Transverse colon (tissue), 4 donors: ENCODE measurements around the gene SSBP4. TPM values are rescaled to one million over a fixed set of nuclear protein-coding genes. Genes with fewer than 3 reads are reported as not detected.

Experiments
- DNase-seq: peaks from one replicate; pipeline ENCODE4 v3.0.0-alpha.2; 2019
- H3K27ac ChIP-seq, 4 donors: fragments of 200-600 bp; sonication (generic); 2 replicates each; pipeline ENCODE4 v1.5.1; 2016 to 2018; ENCODE audit warnings: inconsistent platforms in 4 of 4
- H3K27me3 ChIP-seq: fragments of 200-600 bp; sonication (generic); 2 replicates; pipeline ENCODE4 v1.5.1; 2017; ENCODE audit warnings: inconsistent platforms
- H3K36me3 ChIP-seq, 4 donors: fragments of 200-600 bp; sonication (generic); 2 replicates each; pipeline ENCODE4 v1.5.1; 2017 to 2019; ENCODE audit warnings: inconsistent platforms in 4 of 4
- H3K4me1 ChIP-seq, 4 donors: fragments of 200-600 bp; sonication (generic); 2 replicates each; pipeline ENCODE4 v1.5.1; 2017 to 2020; ENCODE audit warnings: inconsistent platforms in 4 of 4
- H3K4me3 ChIP-seq, 4 donors: fragments of 200-600 bp; sonication (generic); 1 replicate in 1 of 4; 2 replicates in 3 of 4; pipeline versions ENCODE4 v1.5.1 to v1.6.1; 2017 to 2019; ENCODE audit warnings: inconsistent platforms in 4 of 4
- H3K9me3 ChIP-seq, 2 donors: fragments of 200-600 bp; sonication (generic); 2 replicates each; pipeline ENCODE4 v1.5.1; 2017 to 2019; ENCODE audit warnings: inconsistent platforms in 2 of 2
- EP300 ChIP-seq: sonication (generic); formaldehyde crosslinking; IDR thresholded peaks from one replicate; pipeline ENCODE4 v1.6.1; 2017; ENCODE audit warnings: antibody characterized with exemption, low read depth
- POLR2A ChIP-seq: fragments of 450-650 bp; IDR thresholded peaks from one replicate; pipeline ENCODE4 v1.6.1; 2016; ENCODE audit warnings: antibody characterized with exemption, mild to moderate bottlenecking, moderate library complexity
- POLR2AphosphoS5 ChIP-seq, 3 donors: sonication (generic); formaldehyde crosslinking; IDR thresholded peaks; one replicate each; pipeline ENCODE4 v1.6.1; 2016; ENCODE audit warnings: antibody characterized with exemption in 3 of 3
- WGBS, 2 donors: methylation state at CpG; one replicate each; pipeline ENCODE4 v1.1.5; 2018; ENCODE audit warnings: low coverage in 1 of 2; 5-methylcytosine and 5-hydroxymethylcytosine counted together
- in situ Hi-C, 4 donors: fragments of 200-750 bp; cut with MboI; loops; one replicate each; pipeline versions ENCODE4 v1.15.0 to v1.15.1; 2017; ENCODE audit warnings: low sequenced_read_pairs in 3 of 4, low pct_ligation_motif_present in 1 of 4, low pct_unique_long_range_greater_than_20kb in 1 of 4
- intact Hi-C: fragments of 100-400 bp; cut with DNase I; formaldehyde crosslinking; loops from one replicate; pipeline ENCODE4 v1.15.1; 2023; ENCODE audit warnings: low total_unique reads
- small RNA-seq, 4 donors: library from RNA; depleted of rRNA; stranded (forward); fragments of <200 nt; gene quantifications; one replicate each; pipeline ENCODE3, GENCODE V24; 2016
- total RNA-seq, 4 donors: library from RNA; depleted of rRNA; stranded (reverse); fragments of >200 nt; gene quantifications; one replicate each; pipeline ENCODE4 v1.1.0, GENCODE V29; 2016

The SSBP4 gene
- total RNA-seq, 4 donors from 2014 or later = 9.4 to 40.4 (median 32.2) TPM

- 75 to 100% methylated on average over 1 to 12 of the region's 12 CpGs for WGBS, 2 donors
- Histone ChIP-seq H3K4me3 (no peak overlapping the region), H3K36me3 (no peaks in the 10 kb centered on the region), H3K27me3 (no peaks in the 10 kb centered on the region), H3K9me3 (no peaks in the 10 kb centered on the region), H3K4me1 (peaks cover 46 to 82% (median 69%) of the 10 kb centered on the region in 4 donors), H3K27ac (peak overlapping the region in 1 of 4 donors; percentile 8)
- in situ Hi-C loops = no loop called here
- TF ChIP-seq POLR2A (no peak), EP300 (no peak), POLR2AphosphoS5 (IDR thresholded peaks at IDR 0.05) (no peak)
- intact Hi-C loops = loop anchor here (5.0 kb wide), 1 partner anchor 34 kb away; no protein-coding TSS in a partner anchor
- no peak for DNase-seq
These were observed 64.1 kb downstream of the SSBP4 start for GRCh38 chr19:18483119-18483890.

Small RNA genes lying within 50 kb of the gene (small RNA-seq; reads per million reads assigned to genes)
- 0 reads per million in 4 donors for gene MIR3189

Other genes with a start within 250 kb of the SSBP4 start
- 10 to 100 TPM in 3 of 4 donors, 1 to 10 TPM in 1; 10.0 to 50.8 (median 32.8) TPM for gene IFI30, start 245.6 kb upstream of the SSBP4 start, total RNA-seq
- 10 to 100 TPM in 3 of 4 donors, 1 to 10 TPM in 1; 1.6 to 22.3 (median 12.6) TPM for gene MPV17L2, start 226.2 kb upstream of the SSBP4 start, total RNA-seq
- 1 to 10 TPM in 3 of 4 donors, not detected in 1; 2.2 to 8.6 (median 3.8) TPM for gene RAB3A, start 215.4 kb upstream of the SSBP4 start, total RNA-seq
- gene PDE4C, start 193.0 kb upstream of the SSBP4 start, total RNA-seq = 10 to 100 TPM in 2 of 4 donors, 1 to 10 TPM in 2; 3.0 to 18.3 (median 7.7) TPM
- 10 to 100 TPM in 3 of 4 donors, 1 to 10 TPM in 1; 4.8 to 49.7 (median 17.5) TPM for gene IQCN, start 144.9 kb upstream of the SSBP4 start, total RNA-seq
- gene JUND, start 137.8 kb upstream of the SSBP4 start, total RNA-seq = 1,000 to 10,000 TPM in 3 of 4 donors, 100 to 1,000 TPM in 1; 714 to 2,423 (median 1,288) TPM
- 100 to 1,000 TPM in 3 of 4 donors, 10 to 100 TPM in 1; 94.3 to 218 (median 175) TPM for gene LSM4, start 96.3 kb upstream of the SSBP4 start, total RNA-seq
- gene PGPEP1, start 78.8 kb upstream of the SSBP4 start, total RNA-seq = 100 to 1,000 TPM in 1 of 4 donors, 10 to 100 TPM in 3; 59.7 to 110 (median 73.0) TPM
- 10 to 100 TPM; 36.3 to 77.0 (median 58.9) TPM for gene GDF15, start 33.2 kb upstream of the SSBP4 start, total RNA-seq
- gene LRRC25, start 21.8 kb upstream of the SSBP4 start, total RNA-seq = 1 to 10 TPM in 3 of 4 donors, not detected in 1; 3.3 to 4.9 (median 4.1) TPM
- gene ISYNA1, start 18.7 kb downstream of the SSBP4 start, total RNA-seq = 10 to 100 TPM in 2 of 4 donors, 1 to 10 TPM in 2; 3.0 to 15.1 (median 8.8) TPM
- 10 to 100 TPM; 16.2 to 72.2 (median 18.0) TPM for gene ELL, start 102.7 kb downstream of the SSBP4 start, total RNA-seq
- gene FKBP8, start 124.2 kb downstream of the SSBP4 start, total RNA-seq = 100 to 1,000 TPM; 267 to 318 (median 275) TPM
- gene KXD1, start 138.5 kb downstream of the SSBP4 start, total RNA-seq = 100 to 1,000 TPM in 2 of 4 donors, 10 to 100 TPM in 2; 62.1 to 195 (median 98.0) TPM
- 100 to 1,000 TPM; 421 to 735 (median 566) TPM for gene UBA52, start 152.5 kb downstream of the SSBP4 start, total RNA-seq
- 100 to 1,000 TPM in 2 of 4 donors, 10 to 100 TPM in 2; 75.1 to 171 (median 121) TPM for gene REX1BD, start 169.4 kb downstream of the SSBP4 start, total RNA-seq
- gene CRLF1, start 187.4 kb downstream of the SSBP4 start, total RNA-seq = 10 to 100 TPM in 1 of 4 donors, 1 to 10 TPM in 3; 1.1 to 21.0 (median 6.1) TPM
- gene TMEM59L, start 193.5 kb downstream of the SSBP4 start, total RNA-seq = 10 to 100 TPM in 2 of 4 donors, under 1 TPM in 2; 0.48 to 21.7 (median 8.6) TPM
- gene KLHL26, start 217.6 kb downstream of the SSBP4 start, total RNA-seq = 10 to 100 TPM in 1 of 4 donors, 1 to 10 TPM in 3; 7.0 to 15.7 (median 7.6) TPM